ENCODE data around the gene BEST3. TPM values are rescaled to one million over a fixed set of nuclear protein-coding genes. Genes with fewer than 3 reads are reported as not detected.
A peak's percentile ranks its signal among the peaks of the same experiment; 100 is the strongest.

Gene BEST3
- total and polyA plus RNA-seq, 2 donors (not counting 3 experiments of a cell fraction or from before 2014, with no cell fraction given), result 0.12 to 0.18 TPM

DNA sequence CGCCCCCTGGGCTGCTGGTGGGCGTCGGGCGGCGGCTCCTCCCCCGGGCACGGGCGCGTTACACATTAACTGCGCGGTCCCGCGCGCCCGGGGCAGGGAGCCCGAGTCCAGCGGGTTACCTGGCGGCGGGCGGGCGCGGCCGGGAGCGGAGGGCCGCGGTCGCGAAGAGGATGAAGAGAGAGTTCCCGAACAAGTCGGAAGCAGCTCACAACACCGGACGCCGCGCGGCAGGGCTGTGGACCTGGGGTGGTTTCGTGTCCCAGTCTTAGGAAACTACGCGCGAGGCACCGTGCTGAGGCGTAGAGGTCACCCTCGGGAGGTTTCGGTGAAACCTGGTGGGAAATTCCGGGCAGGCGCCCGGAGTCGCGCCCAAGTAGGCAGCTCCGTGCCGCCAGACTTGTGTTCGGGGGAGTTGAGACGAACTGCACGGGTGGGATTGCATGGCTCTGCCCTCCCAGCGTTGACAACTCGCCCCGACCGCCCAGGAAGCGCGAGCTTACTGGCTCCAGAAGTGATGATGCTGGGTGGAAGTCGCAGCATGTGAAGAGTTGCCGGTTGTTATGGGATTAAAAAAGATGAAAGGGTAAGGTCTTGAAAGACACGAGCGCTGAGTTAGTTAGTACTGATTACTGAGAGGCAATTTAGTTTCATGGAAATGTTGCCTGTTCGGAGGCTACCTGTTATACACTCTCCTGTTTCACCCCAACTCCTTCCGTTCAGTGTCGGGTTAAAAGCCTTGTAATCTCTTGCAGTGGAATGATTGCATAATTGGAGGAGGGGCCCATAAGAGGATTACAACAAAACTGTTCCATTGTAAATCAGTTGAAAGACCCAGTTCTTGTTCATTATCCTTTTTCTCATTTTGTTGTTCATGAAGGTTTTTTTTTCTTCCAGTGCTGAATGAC, 40.4 kb upstream of the BEST3 start:
- FAIRE-seq, result no peak
- no TSS peak for BruUV-seq (replicated peaks)

More for the DNA sequence above, 40.4 kb upstream of the BEST3 start:
- POLR2A ChIA-PET, result no interaction called here
- Histone ChIP-seq H3K27me3 (ENCODE audit: control insufficient read depth in 2 of 2, insufficient read depth in 2 of 2, low read length in 2 of 2) (peaks cover 0 to 2% of the 10 kb centered on the region in 2 experiments), H3K4me3 (replicated peaks in 1 of 3; ENCODE audit: insufficient read depth in 1 of 3, low read depth in 1 of 3, low read length in 3 of 3) (peak overlapping the region; percentile 46 to 61 (median 60)), H3K4me1 (ENCODE audit: control insufficient read depth, extremely low read depth, insufficient read depth, low read length) (peaks cover 7% of the 10 kb centered on the region), H3K9ac (replicated peaks; ENCODE audit: extremely low read depth, insufficient read depth, low read length) (peak overlapping the region; percentile 56), H3K27ac (ENCODE audit: insufficient read depth, low read depth, low read length) (no peak overlapping the region), H2AFZ (ENCODE audit: low read depth, low read length) (peak overlapping the region; percentile 47), H3K36me3 (ENCODE audit: control insufficient read depth in 2 of 2, extremely low read depth in 1 of 2, insufficient read depth in 2 of 2, low read length in 2 of 2) (no peaks in the 10 kb centered on the region), H4K20me1 (replicated peaks; ENCODE audit: control insufficient read depth, extremely low read depth, insufficient read depth, low read length) (no peaks in the 10 kb centered on the region), H3K4me2 (ENCODE audit: insufficient read depth, low read length) (peak overlapping the region; percentile 75), H3K79me2 (ENCODE audit: control insufficient read depth, insufficient read depth, low read length) (no peaks in the 10 kb centered on the region), H3K9me1 (replicated peaks; ENCODE audit: control insufficient read depth, extremely low read depth, insufficient read depth, low read length) (no peaks in the 10 kb centered on the region), H3K9me3 (replicated peaks; ENCODE audit: control insufficient read depth, insufficient read depth, low read length) (no peaks in the 10 kb centered on the region)
- CTCF ChIA-PET, result interaction anchor here (0.7 to 1.8 kb wide), 4 partner anchors 71 to 990 kb away, joined by 3 to 13 read pairs (median 3); no protein-coding TSS in a partner anchor
- TF ChIP-seq, protein P1, sequence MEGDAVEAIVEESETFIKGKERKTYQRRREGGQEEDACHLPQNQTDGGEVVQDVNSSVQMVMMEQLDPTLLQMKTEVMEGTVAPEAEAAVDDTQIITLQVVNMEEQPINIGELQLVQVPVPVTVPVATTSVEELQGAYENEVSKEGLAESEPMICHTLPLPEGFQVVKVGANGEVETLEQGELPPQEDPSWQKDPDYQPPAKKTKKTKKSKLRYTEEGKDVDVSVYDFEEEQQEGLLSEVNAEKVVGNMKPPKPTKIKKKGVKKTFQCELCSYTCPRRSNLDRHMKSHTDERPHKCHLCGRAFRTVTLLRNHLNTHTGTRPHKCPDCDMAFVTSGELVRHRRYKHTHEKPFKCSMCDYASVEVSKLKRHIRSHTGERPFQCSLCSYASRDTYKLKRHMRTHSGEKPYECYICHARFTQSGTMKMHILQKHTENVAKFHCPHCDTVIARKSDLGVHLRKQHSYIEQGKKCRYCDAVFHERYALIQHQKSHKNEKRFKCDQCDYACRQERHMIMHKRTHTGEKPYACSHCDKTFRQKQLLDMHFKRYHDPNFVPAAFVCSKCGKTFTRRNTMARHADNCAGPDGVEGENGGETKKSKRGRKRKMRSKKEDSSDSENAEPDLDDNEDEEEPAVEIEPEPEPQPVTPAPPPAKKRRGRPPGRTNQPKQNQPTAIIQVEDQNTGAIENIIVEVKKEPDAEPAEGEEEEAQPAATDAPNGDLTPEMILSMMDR (IDR thresholded peaks at IDR 0.05; ENCODE audit: extremely low read depth in 1 of 2, insufficient read depth in 1 of 2, low read depth in 1 of 2, low read length in 2 of 2), result no peak
- TF ChIP-seq EZH2 (IDR thresholded peaks at IDR 0.05; ENCODE audit: borderline replicate concordance, low read depth, low read length, severe bottlenecking), result peak; percentile 30
- intact Hi-C loops (cut with micrococcal nuclease) (loop anchor here (1.0 to 5.0 kb wide), 5 partner anchors 72 to 382 kb away; partner anchors contain the start of genes CCT2, FRS2 and YEATS4), dilution Hi-C loops (cut with MboI; ENCODE audit: extremely low pct_ligation_motif_present, low sequenced_read_pairs) (no loop called here)
- DNase-seq (ENCODE audit: low read depth, low spot score), result peak; percentile 55
